ENCODE measurements around the gene ZNF433. TPM values are rescaled to one million over a fixed set of nuclear protein-coding genes. Genes with fewer than 3 reads are reported as not detected.
"Not testable (repeated sequence)": the region's sequence is repeated elsewhere in the genome, so short reads cannot be mapped to it uniquely, and the experiment has no call there.

ZNF433 gene
- 1 to 10 TPM; 3.5 to 4.4 TPM for total RNA-seq
- 1 to 10 TPM; 2.3 to 7.5 (median 3.0) TPM for polyA plus RNA-seq
- 0.84 to 3.9 (median 1.5) reads per million in 6 experiments for total RNA-seq

GRCh38 chr19:12035220-12036172 is at the start of gene ZNF433:
Gene ZNF433 (minus strand): TSS chr19:12035679. CDS start chr19:12035539, 140 bp downstream.
- H3K4me1 Mint-ChIP-seq, result peaks cover 0 to 19% (median 10%) of the 10 kb centered on the region in 4 donors
- ATAC-seq (peak; percentile 92 to 93), DNase-seq (peak; percentile 4 to 86 (median 62))
- peak within 1 kb of the TSS in 9 of 10 donors; percentile 56 to 90 (median 85) for H3K27ac Mint-ChIP-seq
- H3K36me3 Mint-ChIP-seq, result peaks cover 0 to 10% (median 1%) of the 10 kb centered on the region in 3 donors
- peaks cover 0 to 30% (median 2%) of the 10 kb centered on the region in 9 donors for H3K9me3 Mint-ChIP-seq
- POLR2A ChIA-PET, result interaction anchor here (0.5 to 1.4 kb wide), 8 partner anchors 20 to 238 kb away, joined by 3 to 5 read pairs (median 3); partner anchors contain the start of genes ZNF491 and ZNF844
- H3K4me3 Mint-ChIP-seq, result peak within 1 kb of the TSS; percentile 75 to 96 (median 91)
- peaks cover 0 to 15% (median 0%) of the 10 kb centered on the region in 5 donors for H3K27me3 Mint-ChIP-seq

- H3K9me3 Mint-ChIP-seq, result peaks cover 0 to 71% (median 6%) of the 10 kb centered on the region in 9 donors
- H3K4me3 Mint-ChIP-seq, H3K4me1 Mint-ChIP-seq, ATAC-seq, H3K27ac Mint-ChIP-seq, DNase-seq, H3K27me3 Mint-ChIP-seq: not testable (repeated sequence)
- peaks cover 5 to 31% (median 16%) of the 10 kb centered on the region in 3 donors for H3K36me3 Mint-ChIP-seq
- POLR2A ChIA-PET, result interaction anchor here (1.0 kb wide), 1 partner anchor 15 kb away, joined by 3 read pairs; no protein-coding TSS in a partner anchor
Measured at GRCh38 chr19:12083336-12083735, 47.9 kb upstream of the ZNF433 start.

GRCh38 chr19:12077375-12077774 is 41.9 kb upstream of the ZNF433 start:
- ATAC-seq, result no peak
- no peak overlapping the region for H3K27ac Mint-ChIP-seq
- H3K27me3 Mint-ChIP-seq, result no peaks in the 10 kb centered on the region
- peaks cover 0 to 97% (median 27%) of the 10 kb centered on the region in 9 donors for H3K9me3 Mint-ChIP-seq
- POLR2A ChIA-PET, result no interaction called here
- no peak overlapping the region for H3K4me3 Mint-ChIP-seq
- DNase-seq, result no peak
- no peaks in the 10 kb centered on the region for H3K4me1 Mint-ChIP-seq
- peaks cover 40 to 74% (median 46%) of the 10 kb centered on the region in 3 donors for H3K36me3 Mint-ChIP-seq

DNA sequence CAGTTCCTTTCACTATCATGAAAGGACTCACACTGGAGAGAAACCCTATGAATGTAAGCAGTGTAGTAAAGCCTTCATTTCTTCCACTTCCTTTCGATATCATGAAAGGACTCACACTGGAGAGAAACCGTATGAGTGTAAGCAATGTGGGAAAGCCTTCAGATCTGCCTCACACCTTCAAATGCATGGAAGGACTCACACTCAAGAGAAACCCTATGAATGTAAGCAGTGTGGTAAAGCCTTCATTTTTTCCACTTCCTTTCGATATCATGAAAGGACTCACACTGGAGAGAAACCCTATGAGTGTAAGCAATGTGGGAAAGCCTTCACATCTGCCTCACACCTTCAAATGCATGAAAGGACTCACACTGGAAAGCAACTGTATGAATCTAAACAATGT is 40.9 kb upstream of the ZNF433 start:
- peaks cover 41 to 80% (median 47%) of the 10 kb centered on the region in 3 donors for H3K36me3 Mint-ChIP-seq
- peaks cover 0 to 98% (median 27%) of the 10 kb centered on the region in 9 donors for H3K9me3 Mint-ChIP-seq
- H3K4me3 Mint-ChIP-seq, result peak overlapping the region in 2 of 10 donors; percentile 19 to 24

GRCh38 chr19:12075538-12076139 is 40.2 kb upstream of the ZNF433 start:
- H3K36me3 Mint-ChIP-seq, result peaks cover 44 to 82% (median 53%) of the 10 kb centered on the region in 3 donors
- peaks cover 0 to 98% (median 33%) of the 10 kb centered on the region in 9 donors for H3K9me3 Mint-ChIP-seq
- DNase-seq, result no peak
- H3K27me3 Mint-ChIP-seq, result no peaks in the 10 kb centered on the region
- H3K4me3 Mint-ChIP-seq, result peak overlapping the region in 1 of 10 donors; percentile 15
- ATAC-seq, result no peak
- H3K4me1 Mint-ChIP-seq, result peaks cover 0 to 1% (median 0%) of the 10 kb centered on the region in 4 donors
- POLR2A ChIA-PET, result no interaction called here
- no peak overlapping the region for H3K27ac Mint-ChIP-seq

More for the DNA sequence above, 40.9 kb upstream of the ZNF433 start:
- POLR2A ChIA-PET, H3K27me3 Mint-ChIP-seq, H3K4me1 Mint-ChIP-seq, ATAC-seq: not testable (repeated sequence)
- peak in 1 of 10 donors; percentile 10 for DNase-seq
- peak overlapping the region in 1 of 10 donors; percentile 21 for H3K27ac Mint-ChIP-seq

- POLR2A ChIA-PET, result interaction anchor here (0.5 to 1.9 kb wide), 15 partner anchors 9 to 718 kb away, joined by 3 to 7 read pairs (median 4); partner anchors contain the start of genes ZNF136, ZNF20, ZNF433 and ZNF441
- H3K36me3 Mint-ChIP-seq, result peaks cover 8 to 22% (median 15%) of the 10 kb centered on the region in 3 donors
- peak within 1 kb of the TSS; percentile 82 to 94 (median 91) for H3K4me3 Mint-ChIP-seq
Measured at GRCh38 chr19:12064590-12065538, 29.4 kb upstream of the ZNF433 start, which contains the start of gene ZNF844. Gene ZNF844 (plus strand): TSS chr19:12064731. CDS start chr19:12064874, 143 bp downstream.

GRCh38 chr19:12055784-12056183 is 20.3 kb upstream of the ZNF433 start:
- H3K4me3 Mint-ChIP-seq, result no peak overlapping the region
- POLR2A ChIA-PET, result interaction anchor here (0.5 to 1.1 kb wide), 2 partner anchors 9 to 93 kb away, joined by 3 to 5 read pairs; no protein-coding TSS in a partner anchor
- H3K9me3 Mint-ChIP-seq, result peaks cover 0 to 7% (median 0%) of the 10 kb centered on the region in 9 donors
- no peak overlapping the region for H3K27ac Mint-ChIP-seq
- peaks cover 6 to 27% (median 10%) of the 10 kb centered on the region in 5 donors for H3K27me3 Mint-ChIP-seq
- DNase-seq, result no peak
- ATAC-seq, result no peak
- H3K36me3 Mint-ChIP-seq, result peaks cover 3 to 5% (median 4%) of the 10 kb centered on the region in 3 donors
- peaks cover 17 to 23% (median 20%) of the 10 kb centered on the region in 4 donors for H3K4me1 Mint-ChIP-seq

More at GRCh38 chr19:12064590-12065538, 29.4 kb upstream of the ZNF433 start, which contains the start of gene ZNF844:
- Mint-ChIP-seq H3K27ac (peak within 1 kb of the TSS; percentile 80 to 94 (median 90)), H3K9me3 (peaks cover 0 to 38% (median 4%) of the 10 kb centered on the region in 9 donors), H3K27me3 (no peaks in the 10 kb centered on the region), H3K4me1 (peaks cover 3 to 16% (median 9%) of the 10 kb centered on the region in 4 donors)
- DNase-seq (peak; percentile 47 to 87 (median 75)), ATAC-seq (peak; percentile 87 to 88)

- H3K27me3 Mint-ChIP-seq, result peaks cover 6 to 26% (median 10%) of the 10 kb centered on the region in 5 donors
Measured at GRCh38 chr19:12052497-12053169, 17.2 kb upstream of the ZNF433 start, which contains the start of gene ZNF878. Gene ZNF878 (minus strand): TSS chr19:12052961. CDS start chr19:12052801, 160 bp downstream.

DNA sequence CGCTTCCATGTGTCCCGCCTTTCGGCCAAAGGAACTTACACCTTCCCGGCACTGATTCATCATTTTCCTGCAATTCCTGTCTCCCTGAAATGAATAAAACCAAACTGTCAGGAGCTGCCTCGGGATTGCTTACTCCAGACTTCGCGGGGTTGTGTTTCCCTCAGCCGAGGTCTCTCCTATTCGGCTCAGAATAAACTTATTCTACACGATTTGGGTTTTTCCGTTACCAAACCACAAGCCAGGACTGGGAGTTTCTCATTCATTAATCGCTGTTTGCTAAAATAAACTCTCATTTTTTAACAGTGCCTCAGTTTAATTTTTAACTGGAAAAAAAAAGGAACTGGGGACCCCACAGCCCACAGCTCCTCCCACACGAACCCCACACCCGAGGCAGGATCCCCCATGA is 16.6 kb upstream of the ZNF433 start:
- POLR2A ChIA-PET, result interaction anchor here (0.6 to 0.9 kb wide), 2 partner anchors 14 to 254 kb away, joined by 3 read pairs; partner anchors contain the start of gene ZNF491
- peak; percentile 39 to 61 for ATAC-seq
- H3K9me3 Mint-ChIP-seq, result peaks cover 0 to 16% (median 0%) of the 10 kb centered on the region in 9 donors
- H3K27ac Mint-ChIP-seq, result peak overlapping the region in 4 of 10 donors; percentile 2 to 71 (median 68)
- H3K4me3 Mint-ChIP-seq, result peak overlapping the region; percentile 74 to 91 (median 82)
- peaks cover 5 to 26% (median 10%) of the 10 kb centered on the region in 5 donors for H3K27me3 Mint-ChIP-seq
- peaks cover 4 to 10% (median 5%) of the 10 kb centered on the region in 3 donors for H3K36me3 Mint-ChIP-seq
- DNase-seq, result peak in 1 of 10 donors; percentile 6
- H3K4me1 Mint-ChIP-seq, result peaks cover 13 to 17% (median 15%) of the 10 kb centered on the region in 4 donors

More at GRCh38 chr19:12052497-12053169, 17.2 kb upstream of the ZNF433 start, which contains the start of gene ZNF878:
- peak in 9 of 10 donors; percentile 8 to 70 (median 32) for DNase-seq
- H3K27ac Mint-ChIP-seq, result peak within 1 kb of the TSS in 8 of 10 donors; percentile 22 to 73 (median 68)
- peaks cover 4 to 7% (median 5%) of the 10 kb centered on the region in 3 donors for H3K36me3 Mint-ChIP-seq
- peaks cover 0 to 13% (median 0%) of the 10 kb centered on the region in 9 donors for H3K9me3 Mint-ChIP-seq
- POLR2A ChIA-PET, result interaction anchor here (0.6 to 1.1 kb wide), 3 partner anchors 13 to 254 kb away, joined by 3 to 6 read pairs (median 3); partner anchors contain the start of gene ZNF491
- peak within 1 kb of the TSS; percentile 79 to 94 (median 91) for H3K4me3 Mint-ChIP-seq
- peak; percentile 76 to 85 for ATAC-seq
- H3K4me1 Mint-ChIP-seq, result peaks cover 13 to 17% (median 15%) of the 10 kb centered on the region in 4 donors

- POLR2A ChIA-PET, result no interaction called here
- Mint-ChIP-seq H3K27ac (no peak overlapping the region), H3K4me3 (no peak overlapping the region), H3K9me3 (peaks cover 0 to 48% (median 25%) of the 10 kb centered on the region in 9 donors), H3K36me3 (peaks cover 16 to 45% (median 32%) of the 10 kb centered on the region in 3 donors), H3K4me1 (peaks cover 8 to 11% (median 9%) of the 10 kb centered on the region in 4 donors), H3K27me3 (peaks cover 3 to 10% (median 7%) of the 10 kb centered on the region in 5 donors)
- ATAC-seq, result no peak
- no peak for DNase-seq
Measured at GRCh38 chr19:12047868-12048267, 12.4 kb upstream of the ZNF433 start.

All from naive thymus-derived CD8-positive, alpha-beta T cell (primary cell).